ENCODE measurements around the gene ADGRB3.

- no peak for TF ChIP-seq CTCF (IDR thresholded peaks at IDR 0.05)
- no peak for TF ChIP-seq EZH2 (IDR thresholded peaks at IDR 0.05; ENCODE audit: borderline replicate concordance, insufficient read depth, low read depth, low read length, poor library complexity, severe bottlenecking)
Observed at GRCh38 chr6:68776354-68776753, 141.3 kb downstream of the ADGRB3 start.
